Osteoblast (primary cell): ENCODE results near the gene HMOX2. TPM values are rescaled to one million over a fixed set of nuclear protein-coding genes. Genes with fewer than 3 reads are reported as not detected.

Source experiments
- DNase-seq: peaks from one replicate; pipeline ENCODE4 v3.0.0; 2011; ENCODE audit warnings: low spot score, mixed read lengths; ENCODE audit not compliant: insufficient read length; ENCODE audit errors: missing footprints
- H2AFZ ChIP-seq: 2 replicates; pipeline ENCODE4 v1.6.0; 2011; ENCODE audit warnings: mild to moderate bottlenecking, low read length
- H3K27ac ChIP-seq: 2 replicates; pipeline ENCODE4 v1.5.1; 2011; ENCODE audit warnings: mild to moderate bottlenecking, low read depth, low read length, moderate library complexity
- H3K27me3 ChIP-seq: 2 replicates; pipeline ENCODE4 v1.6.0; 2012; ENCODE audit warnings: mild to moderate bottlenecking, control low read depth, inconsistent platforms, low read length, moderate library complexity; ENCODE audit not compliant: insufficient read depth
- H3K36me3 ChIP-seq: 2 replicates; pipeline ENCODE4 v1.5.1; 2011; ENCODE audit warnings: mild to moderate bottlenecking, low read length, control low read depth, moderate library complexity; ENCODE audit not compliant: insufficient read depth
- H3K4me1 ChIP-seq: 2 replicates; pipeline ENCODE4 v1.5.1; 2011; ENCODE audit warnings: mild to moderate bottlenecking, low read length, control low read depth, moderate library complexity; ENCODE audit not compliant: insufficient read depth
- H3K4me2 ChIP-seq: 2 replicates; pipeline ENCODE4 v1.6.0; 2011; ENCODE audit warnings: mild to moderate bottlenecking, low read length; ENCODE audit not compliant: insufficient read depth
- H3K4me3 ChIP-seq: fragments of 200-600 bp; sonication (generic); 3 replicates; pipeline ENCODE4 v1.5.1; 2012; ENCODE audit warnings: mild to moderate bottlenecking, low read length, inconsistent platforms; ENCODE audit not compliant: insufficient read depth
- H3K79me2 ChIP-seq: 2 replicates; pipeline ENCODE4 v1.6.0; 2012; ENCODE audit warnings: mild to moderate bottlenecking, low read length, control low read depth, inconsistent platforms; ENCODE audit not compliant: insufficient read depth
- H3K9me3 ChIP-seq: 2 replicates; pipeline ENCODE4 v1.5.1; 2011; ENCODE audit warnings: low read depth, low read length, control low read depth
- H4K20me1 ChIP-seq: 2 replicates; pipeline ENCODE4 v1.6.0; 2012; ENCODE audit warnings: mild to moderate bottlenecking, low read length, control low read depth; ENCODE audit not compliant: insufficient read depth
- total RNA-seq: library from RNA; depleted of rRNA; stranded (reverse); fragments of >200 nt; gene quantifications from 2 replicates; pipeline ENCODE4 v1.2.3, GENCODE V29; 2012
- TF ChIP-seq, protein P1 (sequence below): IDR thresholded peaks from 2 replicates; pipeline ENCODE4 v1.5.1; 2011; ENCODE audit warnings: mild to moderate bottlenecking, low read depth, low read length, moderate library complexity; ENCODE audit errors: extremely low read depth

HMOX2 gene
- total RNA-seq, 1 donor = 39.4 TPM

DNA sequence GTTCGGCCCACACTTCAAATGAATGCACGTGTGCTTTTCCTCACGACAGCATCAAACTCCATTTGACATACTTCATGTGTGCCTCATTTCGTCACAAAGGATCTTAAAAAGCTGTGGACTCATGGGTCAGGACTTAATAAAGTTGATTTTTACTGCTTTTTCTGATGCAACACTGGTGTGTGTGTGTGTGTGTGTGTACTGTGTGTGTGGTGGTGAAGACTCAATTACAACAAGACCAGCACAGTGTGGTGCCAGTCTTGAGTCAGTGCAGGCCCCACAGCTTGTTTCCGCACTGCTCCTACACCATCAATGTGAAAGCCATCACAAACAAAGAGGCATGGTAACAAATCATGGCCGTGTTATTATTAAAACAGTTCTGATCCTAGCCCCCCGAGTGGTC, 44.7 kb downstream of the HMOX2 start:
- Histone ChIP-seq H3K27ac (no peak overlapping the region), H2AFZ (no peak overlapping the region), H3K4me3 (no peak overlapping the region), H3K4me2 (no peak overlapping the region), H3K79me2 (peaks cover 2% of the 10 kb centered on the region), H3K36me3 (no peaks in the 10 kb centered on the region), H3K9me3 (no peaks in the 10 kb centered on the region), H4K20me1 (peaks cover 11% of the 10 kb centered on the region), H3K4me1 (no peaks in the 10 kb centered on the region), H3K27me3 (no peaks in the 10 kb centered on the region)
- TF ChIP-seq, protein P1, sequence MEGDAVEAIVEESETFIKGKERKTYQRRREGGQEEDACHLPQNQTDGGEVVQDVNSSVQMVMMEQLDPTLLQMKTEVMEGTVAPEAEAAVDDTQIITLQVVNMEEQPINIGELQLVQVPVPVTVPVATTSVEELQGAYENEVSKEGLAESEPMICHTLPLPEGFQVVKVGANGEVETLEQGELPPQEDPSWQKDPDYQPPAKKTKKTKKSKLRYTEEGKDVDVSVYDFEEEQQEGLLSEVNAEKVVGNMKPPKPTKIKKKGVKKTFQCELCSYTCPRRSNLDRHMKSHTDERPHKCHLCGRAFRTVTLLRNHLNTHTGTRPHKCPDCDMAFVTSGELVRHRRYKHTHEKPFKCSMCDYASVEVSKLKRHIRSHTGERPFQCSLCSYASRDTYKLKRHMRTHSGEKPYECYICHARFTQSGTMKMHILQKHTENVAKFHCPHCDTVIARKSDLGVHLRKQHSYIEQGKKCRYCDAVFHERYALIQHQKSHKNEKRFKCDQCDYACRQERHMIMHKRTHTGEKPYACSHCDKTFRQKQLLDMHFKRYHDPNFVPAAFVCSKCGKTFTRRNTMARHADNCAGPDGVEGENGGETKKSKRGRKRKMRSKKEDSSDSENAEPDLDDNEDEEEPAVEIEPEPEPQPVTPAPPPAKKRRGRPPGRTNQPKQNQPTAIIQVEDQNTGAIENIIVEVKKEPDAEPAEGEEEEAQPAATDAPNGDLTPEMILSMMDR = no peak
- peak; percentile 45 for DNase-seq

- Histone ChIP-seq H3K9me3 (no peaks in the 10 kb centered on the region), H3K27ac (no peak overlapping the region), H2AFZ (no peak overlapping the region), H3K36me3 (no peaks in the 10 kb centered on the region), H3K79me2 (peaks cover 2% of the 10 kb centered on the region), H3K27me3 (no peaks in the 10 kb centered on the region), H4K20me1 (peaks cover 11% of the 10 kb centered on the region), H3K4me1 (no peaks in the 10 kb centered on the region), H3K4me3 (no peak overlapping the region), H3K4me2 (no peak overlapping the region)
- TF ChIP-seq, protein P1 = no peak
- peak; percentile 77 for DNase-seq
These were observed 45.9 kb downstream of the HMOX2 start for GRCh38 chr16:4522051-4522581.

DNA sequence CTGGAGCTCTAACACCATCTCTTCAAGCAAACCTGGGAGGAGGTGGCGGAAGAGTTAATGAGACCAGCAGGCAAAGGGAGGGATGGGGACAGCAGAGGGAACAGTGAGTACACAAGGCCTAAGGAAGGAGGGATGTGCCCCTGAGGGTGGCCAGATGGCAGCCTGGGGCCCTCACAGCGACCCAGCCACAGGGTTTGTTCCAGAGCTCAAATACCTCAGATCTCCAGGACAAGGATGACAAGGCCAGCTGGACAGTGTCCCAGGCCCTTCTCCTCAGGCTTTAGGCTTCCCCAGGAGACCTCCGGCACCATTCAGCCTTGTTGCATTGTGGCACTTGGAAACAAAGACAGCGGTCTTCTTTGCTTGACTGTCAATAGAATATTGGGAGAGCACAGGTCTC, 47.5 kb downstream of the HMOX2 start:
- Histone ChIP-seq H3K4me3 (no peak overlapping the region), H3K4me1 (no peaks in the 10 kb centered on the region), H3K9me3 (no peaks in the 10 kb centered on the region), H3K79me2 (peaks cover 5% of the 10 kb centered on the region), H3K36me3 (no peaks in the 10 kb centered on the region), H3K4me2 (no peak overlapping the region), H3K27ac (no peak overlapping the region), H3K27me3 (no peaks in the 10 kb centered on the region), H2AFZ (no peak overlapping the region), H4K20me1 (peaks cover 2% of the 10 kb centered on the region)
- TF ChIP-seq, protein P1 = no peak
- DNase-seq = peak; percentile 6

- no peaks in the 10 kb centered on the region for H3K27me3 ChIP-seq
These were observed 48.4 kb downstream of the HMOX2 start for GRCh38 chr16:4524571-4524970.

More at GRCh38 chr16:4524571-4524970, 48.4 kb downstream of the HMOX2 start:
- no peaks in the 10 kb centered on the region for H3K9me3 ChIP-seq
- H3K4me2 ChIP-seq = no peak overlapping the region
- peaks cover 3% of the 10 kb centered on the region for H4K20me1 ChIP-seq
- peaks cover 5% of the 10 kb centered on the region for H3K79me2 ChIP-seq
- DNase-seq = peak; percentile 23
- no peak overlapping the region for H2AFZ ChIP-seq
- H3K4me1 ChIP-seq = peaks cover 5% of the 10 kb centered on the region
- no peak overlapping the region for H3K4me3 ChIP-seq
- H3K27ac ChIP-seq = no peak overlapping the region
- no peaks in the 10 kb centered on the region for H3K36me3 ChIP-seq
- TF ChIP-seq, protein P1 = no peak
